Immature natural killer cell (primary cell): ENCODE measurements around the gene SMCR8. TPM values are rescaled to one million over a fixed set of nuclear protein-coding genes. Genes with fewer than 3 reads are reported as not detected.
"Not testable (repeated sequence)": the region's sequence is repeated elsewhere in the genome, so short reads cannot be mapped to it uniquely, and the experiment has no call there.

Experiments
- DNase-seq, 3 donors: peaks; one replicate each; pipeline ENCODE4 v3.0.0; 2022; ENCODE audit warnings: mixed read lengths in 1 of 3
- H3K27ac Mint-ChIP-seq, 6 donors: one replicate each; pipeline ENCODE4 v1.8.0; 2020; ENCODE audit warnings: mixed read lengths in 6 of 6, mild to moderate bottlenecking in 5 of 6, inconsistent platforms in 4 of 6, moderate library complexity in 3 of 6
- H3K27me3 Mint-ChIP-seq, 3 donors: one replicate each; pipeline ENCODE4 v1.8.0; 2020 to 2021; ENCODE audit warnings: low read depth in 3 of 3, mild to moderate bottlenecking in 3 of 3, mixed read lengths in 3 of 3, moderate library complexity in 3 of 3, inconsistent platforms in 1 of 3
- H3K36me3 Mint-ChIP-seq, 3 donors: one replicate each; pipeline ENCODE4 v1.8.0; 2020; ENCODE audit warnings: mixed read lengths in 3 of 3, inconsistent platforms in 2 of 3, mild to moderate bottlenecking in 2 of 3
- H3K4me1 Mint-ChIP-seq, 2 donors: one replicate each; pipeline ENCODE4 v1.8.0; 2020; ENCODE audit warnings: inconsistent platforms in 2 of 2, mild to moderate bottlenecking in 2 of 2, mixed read lengths in 2 of 2, moderate library complexity in 1 of 2
- H3K4me3 Mint-ChIP-seq, 5 donors: one replicate each; pipeline ENCODE4 v1.8.0; 2020; ENCODE audit warnings: mild to moderate bottlenecking in 5 of 5, mixed read lengths in 5 of 5, inconsistent platforms in 3 of 5, moderate library complexity in 3 of 5
- H3K9me3 Mint-ChIP-seq, 6 donors: one replicate each; pipeline ENCODE4 v1.8.0; 2020; ENCODE audit warnings: mild to moderate bottlenecking in 6 of 6, mixed read lengths in 6 of 6, inconsistent platforms in 4 of 6, moderate library complexity in 3 of 6
- polyA plus RNA-seq, 3 donors: library from polyadenylated mRNA; unstranded; fragments of 300-500 nt; fragmentation: Illumina TruSeq; gene quantifications; one replicate each; pipeline ENCODE4 v1.2.3, GENCODE V29; 2021

SMCR8 gene
- polyA plus RNA-seq, 3 donors from 2014 or later: 0.02 to 3.6 (median 1.5) TPM

GRCh38 chr17:18356624-18357023, 41.5 kb downstream of the SMCR8 start:
- Mint-ChIP-seq H3K27me3 (no peaks in the 10 kb centered on the region), H3K4me3 (no peak overlapping the region), H3K36me3 (peaks cover 3 to 15% (median 12%) of the 10 kb centered on the region in 3 donors), H3K4me1 (no peaks in the 10 kb centered on the region), H3K9me3 (no peaks in the 10 kb centered on the region), H3K27ac (no peak overlapping the region)
- DNase-seq: no peak

GRCh38 chr17:18360518-18360917, 45.4 kb downstream of the SMCR8 start:
- H3K27ac Mint-ChIP-seq: no peak overlapping the region
- H3K9me3 Mint-ChIP-seq: no peaks in the 10 kb centered on the region
- peaks cover 0 to 2% (median 2%) of the 10 kb centered on the region in 3 donors for H3K36me3 Mint-ChIP-seq
- peaks cover 15 to 18% of the 10 kb centered on the region in 2 donors for H3K4me1 Mint-ChIP-seq
- H3K4me3 Mint-ChIP-seq: no peak overlapping the region
- H3K27me3 Mint-ChIP-seq: peaks cover 0 to 2% (median 2%) of the 10 kb centered on the region in 3 donors
- DNase-seq: no peak

GRCh38 chr17:18361837-18362697, 47.0 kb downstream of the SMCR8 start:
- no peak for DNase-seq
- Mint-ChIP-seq H3K4me1 (peaks cover 15 to 18% of the 10 kb centered on the region in 2 donors), H3K36me3 (no peaks in the 10 kb centered on the region), H3K4me3 (peak overlapping the region; percentile 90 to 94 (median 91)), H3K27ac (peak overlapping the region in 5 of 6 donors; percentile 55 to 82 (median 80)), H3K9me3 (no peaks in the 10 kb centered on the region), H3K27me3 (peaks cover 0 to 2% (median 2%) of the 10 kb centered on the region in 3 donors)

GRCh38 chr17:18362698-18363100, 47.6 kb downstream of the SMCR8 start:
- Mint-ChIP-seq H3K4me3 (peak overlapping the region; percentile 90 to 94 (median 91)), H3K27ac (peak overlapping the region in 5 of 6 donors; percentile 65 to 82 (median 80)), H3K9me3 (no peaks in the 10 kb centered on the region), H3K4me1 (peaks cover 15 to 18% of the 10 kb centered on the region in 2 donors), H3K27me3 (peaks cover 2% of the 10 kb centered on the region in 3 donors), H3K36me3 (peaks cover 0 to 3% (median 0%) of the 10 kb centered on the region in 3 donors)
- no peak for DNase-seq

- peak within 1 kb of the TSS; percentile 90 to 94 (median 91) for H3K4me3 Mint-ChIP-seq
Observed at GRCh38 chr17:18363101-18364049, 48.3 kb downstream of the SMCR8 start, which contains the start of gene SHMT1. Gene SHMT1, minus strand, starts transcription at chr17:18363550. Its CDS starts 7,569 bp downstream, at chr17:18355981.

GRCh38 chr17:18364166-18364565, 49.1 kb downstream of the SMCR8 start:
- H3K27me3 Mint-ChIP-seq: peaks cover 2 to 4% (median 2%) of the 10 kb centered on the region in 3 donors
- DNase-seq: no peak
- H3K4me1 Mint-ChIP-seq: peaks cover 15 to 18% of the 10 kb centered on the region in 2 donors
- H3K9me3 Mint-ChIP-seq: no peaks in the 10 kb centered on the region
- peak overlapping the region in 3 of 5 donors; percentile 10 to 40 (median 18) for H3K4me3 Mint-ChIP-seq
- H3K27ac Mint-ChIP-seq: no peak overlapping the region
- H3K36me3 Mint-ChIP-seq: peaks cover 0 to 3% (median 0%) of the 10 kb centered on the region in 3 donors

More at GRCh38 chr17:18363101-18364049, 48.3 kb downstream of the SMCR8 start, which contains the start of gene SHMT1:
- peaks cover 15 to 18% of the 10 kb centered on the region in 2 donors for H3K4me1 Mint-ChIP-seq
- peaks cover 2% of the 10 kb centered on the region in 3 donors for H3K27me3 Mint-ChIP-seq
- peak within 1 kb of the TSS; percentile 65 to 88 (median 80) for H3K27ac Mint-ChIP-seq
- DNase-seq: peak; percentile 89 to 90 (median 90)
- no peaks in the 10 kb centered on the region for H3K9me3 Mint-ChIP-seq
- H3K36me3 Mint-ChIP-seq: peaks cover 0 to 3% (median 0%) of the 10 kb centered on the region in 3 donors

- H3K9me3 Mint-ChIP-seq: no peaks in the 10 kb centered on the region
- H3K4me3 Mint-ChIP-seq: no peak overlapping the region
- DNase-seq: no peak
- H3K4me1 Mint-ChIP-seq: no peaks in the 10 kb centered on the region
- H3K27me3 Mint-ChIP-seq: peaks cover 0 to 9% (median 9%) of the 10 kb centered on the region in 3 donors
- H3K27ac Mint-ChIP-seq: no peak overlapping the region
- H3K36me3 Mint-ChIP-seq: peaks cover 0 to 3% (median 0%) of the 10 kb centered on the region in 3 donors
Observed at GRCh38 chr17:18368946-18369345, 53.9 kb downstream of the SMCR8 start.

GRCh38 chr17:18370761-18371160, 55.7 kb downstream of the SMCR8 start:
- Mint-ChIP-seq H3K4me1 (no peaks in the 10 kb centered on the region), H3K9me3 (no peaks in the 10 kb centered on the region), H3K4me3 (no peak overlapping the region), H3K27ac (no peak overlapping the region), H3K36me3 (peaks cover 0 to 3% (median 0%) of the 10 kb centered on the region in 3 donors), H3K27me3 (peaks cover 0 to 9% (median 9%) of the 10 kb centered on the region in 3 donors)
- no peak for DNase-seq

GRCh38 chr17:18371455-18371854, 56.4 kb downstream of the SMCR8 start:
- Mint-ChIP-seq H3K27ac (no peak overlapping the region), H3K9me3 (no peaks in the 10 kb centered on the region), H3K27me3 (peaks cover 0 to 9% (median 9%) of the 10 kb centered on the region in 3 donors), H3K4me3 (no peak overlapping the region), H3K36me3 (peaks cover 0 to 3% (median 0%) of the 10 kb centered on the region in 3 donors), H3K4me1 (no peaks in the 10 kb centered on the region)
- DNase-seq: no peak

GRCh38 chr17:18373181-18373580, 58.1 kb downstream of the SMCR8 start:
- H3K4me3 Mint-ChIP-seq, H3K27ac Mint-ChIP-seq, H3K36me3 Mint-ChIP-seq, DNase-seq, H3K9me3 Mint-ChIP-seq, H3K27me3 Mint-ChIP-seq, H3K4me1 Mint-ChIP-seq: not testable (repeated sequence)

GRCh38 chr17:18374216-18374615, 59.1 kb downstream of the SMCR8 start:
- no peak for DNase-seq
- no peaks in the 10 kb centered on the region for H3K36me3 Mint-ChIP-seq
- H3K27me3 Mint-ChIP-seq: peaks cover 0 to 8% (median 7%) of the 10 kb centered on the region in 3 donors
- H3K27ac Mint-ChIP-seq: no peak overlapping the region
- no peak overlapping the region for H3K4me3 Mint-ChIP-seq
- no peaks in the 10 kb centered on the region for H3K4me1 Mint-ChIP-seq
- no peaks in the 10 kb centered on the region for H3K9me3 Mint-ChIP-seq
